Measurements from ENCODE around the gene LYSMD1.
"Not testable (repeated sequence)": the region's sequence is repeated elsewhere in the genome, so short reads cannot be mapped to it uniquely, and the experiment has no call there.

LYSMD1 gene, protein sequence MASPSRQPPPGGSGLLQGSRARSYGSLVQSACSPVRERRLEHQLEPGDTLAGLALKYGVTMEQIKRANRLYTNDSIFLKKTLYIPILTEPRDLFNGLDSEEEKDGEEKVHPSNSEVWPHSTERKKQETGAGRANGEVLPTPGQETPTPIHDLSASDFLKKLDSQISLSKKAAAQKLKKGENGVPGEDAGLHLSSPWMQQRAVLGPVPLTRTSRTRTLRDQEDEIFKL

DNA sequence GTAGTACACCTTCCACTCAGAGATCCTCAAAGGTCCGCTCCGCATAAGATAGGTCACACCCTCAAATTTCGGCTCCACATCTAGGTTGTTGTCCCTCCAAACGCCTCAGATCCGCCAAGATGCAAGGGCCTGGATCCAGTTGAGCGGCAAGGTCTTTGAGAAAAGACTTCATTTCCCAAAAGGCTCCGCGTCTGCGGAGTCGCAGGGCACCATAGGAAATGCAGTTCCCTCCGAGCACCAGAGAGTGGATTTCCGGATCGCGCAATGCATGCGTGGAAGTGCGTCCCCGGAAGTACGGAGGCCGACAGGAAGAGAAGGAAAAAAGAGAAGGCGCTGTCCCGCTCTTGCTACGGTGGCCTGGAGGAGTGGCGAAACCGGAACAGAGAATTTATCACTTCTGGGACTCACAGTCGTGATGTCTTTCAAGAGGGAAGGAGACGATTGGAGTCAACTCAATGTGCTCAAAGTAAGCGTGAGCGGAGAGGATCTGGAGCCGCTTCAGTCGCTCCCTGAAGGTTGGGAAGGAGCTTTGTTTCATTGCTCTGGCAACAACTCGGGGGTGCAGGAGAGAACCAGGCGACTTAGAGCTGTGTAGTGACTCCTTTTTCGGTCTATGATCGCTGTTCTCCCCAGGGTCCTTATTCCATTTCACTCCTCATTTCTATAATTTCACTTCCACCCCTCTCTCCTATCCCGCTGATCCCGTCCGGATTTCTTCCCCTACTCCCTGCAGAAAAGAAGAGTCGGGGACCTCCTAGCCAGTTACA, at the start of gene LYSMD1, which contains the start of gene SCNM1:
LYSMD1 (minus strand) TSS at position 165 of the 767 bp plus-strand sequence. CDS start 644 bp downstream, outside the sequence.
SCNM1 (plus strand) TSS at position 407 of the 767 bp plus-strand sequence; CDS start at position 416, 9 bp downstream.
- DNase-seq = peak; percentile 99

DNA sequence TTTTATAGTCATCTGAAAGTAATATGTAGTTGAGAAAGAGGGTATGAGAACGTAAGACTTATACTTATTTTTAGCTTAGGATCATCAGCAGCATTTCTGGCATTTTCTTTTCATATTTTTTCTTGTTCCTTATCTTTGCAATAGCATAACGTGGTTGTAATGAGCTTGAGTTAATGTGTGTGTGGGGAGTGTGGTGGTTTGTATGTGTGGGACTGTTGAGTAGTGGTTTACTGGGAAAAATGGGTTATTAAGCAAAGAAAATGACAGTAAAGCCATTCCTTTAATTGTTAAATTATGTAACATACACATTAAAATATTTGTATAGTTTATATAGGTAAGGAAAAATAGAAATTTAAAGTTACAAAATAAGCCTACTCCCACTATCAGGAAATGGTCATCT, 47.9 kb upstream of the LYSMD1 start:
- DNase-seq = no peak

DNA sequence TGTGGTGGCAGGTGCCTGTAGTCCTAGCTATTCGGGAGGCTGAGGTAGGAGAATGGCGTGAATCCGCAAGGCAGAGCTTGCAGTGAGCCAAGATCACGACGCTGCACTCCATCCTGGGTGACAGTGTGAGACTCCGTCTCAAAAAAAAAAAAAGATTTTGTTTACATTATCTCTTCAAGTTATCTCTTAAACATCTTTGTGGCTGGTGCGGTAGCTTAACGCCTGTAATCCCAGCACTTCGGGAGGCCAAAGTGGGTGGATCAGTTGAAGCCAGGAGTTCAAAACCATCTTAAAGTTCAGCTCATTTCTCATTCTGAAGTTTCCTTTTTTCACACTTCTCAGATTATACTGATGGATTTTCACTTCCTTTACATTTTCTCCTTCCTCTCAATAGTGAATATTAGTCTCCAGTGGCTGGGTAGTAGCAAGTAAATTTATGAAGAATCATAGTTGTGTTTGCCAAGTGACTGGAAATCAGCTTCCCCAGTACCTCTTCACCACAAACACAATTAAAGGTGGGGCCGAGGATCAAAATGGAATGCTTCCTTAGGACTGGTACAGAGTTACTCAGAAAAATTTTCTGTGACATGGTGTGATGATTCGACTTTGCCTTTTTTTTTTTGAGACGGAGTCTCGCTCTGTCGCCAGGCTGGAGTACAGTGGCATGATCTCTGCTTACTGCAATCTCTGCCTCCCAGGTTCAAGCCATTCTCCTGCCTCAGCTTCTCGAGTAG, 46.4 kb upstream of the LYSMD1 start:
- DNase-seq = no peak

DNA sequence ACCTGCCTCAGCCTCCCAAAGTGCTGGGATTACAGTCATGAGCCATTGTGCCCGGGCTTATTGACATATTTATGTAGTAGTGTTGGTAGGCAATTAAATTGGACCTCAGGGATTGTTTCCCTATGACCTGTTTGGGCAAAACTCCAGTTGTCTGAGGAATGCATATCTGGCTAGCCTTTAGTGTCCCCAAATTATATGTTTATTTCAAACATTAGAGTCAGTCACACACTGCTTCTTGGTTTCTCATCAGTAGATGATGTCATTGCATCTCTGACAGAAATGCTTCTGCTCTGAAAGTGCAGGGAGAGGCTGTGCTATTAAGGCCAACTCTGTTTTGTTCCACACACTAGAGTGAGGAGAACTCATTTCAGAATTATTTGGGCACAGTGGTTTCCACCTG, 45.1 kb upstream of the LYSMD1 start:
- DNase-seq = no peak

DNA sequence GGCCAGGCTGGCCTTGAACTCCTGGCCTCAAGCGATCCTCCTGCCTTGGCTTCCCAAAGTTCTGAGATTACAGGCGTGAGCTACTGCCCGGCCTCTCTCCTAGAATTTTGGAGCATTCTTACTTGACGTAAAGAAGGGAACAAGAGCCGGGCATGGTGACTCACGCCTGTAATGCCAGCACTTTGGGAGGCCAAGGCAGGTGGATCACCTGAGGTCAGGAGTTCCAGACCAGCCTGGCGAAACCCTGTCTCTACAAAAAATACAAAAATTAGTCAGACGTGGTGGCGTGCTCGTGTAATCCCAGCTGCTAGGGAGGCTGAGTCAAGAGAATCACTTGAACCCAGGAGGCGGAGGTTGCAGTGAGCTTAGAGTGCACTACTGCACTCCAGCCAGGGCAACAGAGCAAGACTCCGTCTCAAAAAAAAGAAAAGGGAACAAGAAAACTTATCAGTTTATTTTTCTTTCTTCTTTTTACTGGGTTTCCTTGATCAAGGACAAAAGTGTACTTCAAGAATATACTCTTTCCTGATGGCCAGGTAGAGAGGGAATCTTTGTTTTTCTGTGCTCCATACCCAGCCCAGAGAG, 39.8 kb upstream of the LYSMD1 start:
- not testable (repeated sequence) for DNase-seq

DNA sequence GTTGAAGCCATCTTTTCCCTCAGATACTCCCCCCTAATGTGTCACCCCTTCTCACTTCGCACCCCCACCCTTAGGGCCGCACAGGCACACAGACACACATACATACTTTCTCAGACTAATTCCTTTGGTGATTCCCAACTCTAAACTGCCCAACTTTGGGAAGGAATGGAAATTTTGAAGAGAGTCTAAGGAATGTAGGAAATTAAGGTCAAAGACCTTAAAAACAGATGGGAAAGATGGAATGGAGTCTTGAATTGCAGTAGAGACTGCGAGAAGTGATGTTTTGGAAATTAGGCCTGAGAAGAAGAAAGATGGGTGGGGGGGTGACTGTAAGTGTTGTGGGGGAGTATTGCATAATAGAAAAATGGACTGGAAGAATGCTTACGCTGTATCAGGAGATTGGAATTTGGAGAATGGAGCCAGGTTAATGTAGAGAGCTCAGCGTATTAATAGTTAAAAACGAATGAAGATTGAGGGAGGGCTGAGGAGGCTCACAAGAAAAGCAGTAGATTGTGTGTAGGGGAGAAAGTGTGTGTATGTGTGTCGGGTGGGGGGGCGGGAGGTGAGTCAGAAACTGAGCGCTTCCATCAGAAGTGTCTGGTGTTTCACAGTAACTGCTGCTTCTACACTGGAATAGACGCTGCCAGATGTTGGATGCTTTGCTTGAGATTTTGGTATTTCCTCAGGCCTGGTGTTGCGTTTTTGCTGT, 34.3 kb upstream of the LYSMD1 start:
- DNase-seq = no peak

DNA sequence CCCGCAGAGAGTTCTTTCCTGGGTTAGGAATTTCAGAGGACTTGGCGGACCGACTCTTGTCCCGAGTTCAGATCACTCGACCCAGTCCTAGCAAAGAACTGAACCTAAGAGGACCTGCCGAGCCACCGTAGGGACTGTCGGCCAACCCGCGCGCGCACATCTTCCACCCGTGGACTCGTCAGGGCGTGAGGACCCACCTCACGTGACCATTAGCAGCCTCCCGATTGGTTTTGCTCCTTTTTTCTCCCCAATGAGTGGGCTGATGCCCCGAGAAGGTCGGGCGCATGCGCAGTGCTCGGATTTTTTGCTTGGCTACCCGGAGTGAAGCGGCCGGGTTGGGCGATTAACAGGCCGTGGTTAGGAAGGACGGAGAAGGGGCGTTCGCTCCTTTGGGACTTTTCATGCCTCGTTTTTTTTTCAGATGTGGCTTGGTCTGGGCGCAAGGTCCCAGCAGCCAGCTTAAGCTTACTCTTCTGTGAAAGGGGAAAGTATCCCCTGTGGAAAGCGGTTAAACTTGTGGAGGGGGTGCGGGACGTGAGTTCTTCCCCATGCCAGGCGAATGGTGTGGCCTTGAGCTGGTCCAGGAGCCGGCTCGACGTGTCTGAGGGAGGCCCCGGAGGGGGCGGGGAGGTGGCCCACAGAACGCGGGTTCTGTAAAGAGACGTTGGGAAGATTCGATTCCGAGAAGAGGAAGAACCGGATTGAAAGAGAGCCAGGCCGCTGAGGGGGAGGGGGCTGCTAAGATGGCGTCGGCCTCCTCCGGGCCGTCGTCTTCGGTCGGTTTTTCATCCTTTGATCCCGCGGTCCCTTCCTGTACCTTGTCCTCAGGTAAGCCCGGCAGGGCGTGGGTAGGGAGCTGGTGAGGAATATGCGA, 32.8 kb upstream of the LYSMD1 start, which contains the start of gene PIP5K1A:
PIP5K1A (plus strand) TSS at position 299 of the 874 bp plus-strand sequence; CDS start at position 744, 445 bp downstream.
- peak; percentile 98 for DNase-seq

DNA sequence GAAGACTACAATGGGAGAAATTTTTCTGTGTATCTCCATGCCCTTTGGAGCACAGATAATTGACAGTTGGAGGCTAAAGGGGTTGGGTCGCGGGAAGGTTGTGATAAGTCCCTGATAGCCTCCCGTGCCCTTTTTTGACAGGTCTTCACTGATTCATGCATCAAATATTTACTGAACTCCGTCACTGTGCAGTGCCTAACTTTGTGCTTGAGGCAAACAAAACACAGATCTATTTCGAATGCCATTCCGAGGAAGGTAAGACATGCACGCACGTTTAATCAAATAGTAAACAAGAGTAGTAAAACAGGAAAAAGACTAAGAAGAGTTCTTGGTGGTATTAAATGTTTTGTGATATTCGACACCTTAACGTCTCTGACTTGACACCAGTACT, 32.2 kb upstream of the LYSMD1 start:
- peak; percentile 34 for DNase-seq

DNA sequence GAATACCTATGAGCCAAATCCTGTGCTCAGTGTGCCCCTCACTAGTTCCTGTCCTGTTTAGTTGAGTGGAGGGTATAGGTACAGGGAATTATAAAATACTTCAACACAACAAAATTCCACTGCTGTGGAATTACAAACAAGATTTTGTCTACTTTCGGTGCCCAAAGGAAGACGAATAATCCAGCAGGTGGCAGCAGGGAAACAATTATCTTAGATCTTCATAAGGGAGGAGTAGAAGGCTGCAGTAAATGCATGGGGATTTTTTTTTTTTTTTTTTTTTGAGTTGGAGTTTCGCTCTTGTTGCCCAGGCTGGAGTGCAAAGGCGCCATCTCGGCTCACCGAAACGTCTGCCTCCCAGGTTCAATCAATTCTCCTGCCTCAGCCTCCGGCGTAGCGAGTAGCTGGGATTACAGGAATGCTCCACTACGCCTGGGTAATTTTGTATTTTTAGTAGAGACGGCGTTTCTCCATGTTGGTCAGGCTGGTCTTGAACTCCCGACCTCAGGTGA, 30.6 kb upstream of the LYSMD1 start:
- DNase-seq = peak; percentile 75

DNA sequence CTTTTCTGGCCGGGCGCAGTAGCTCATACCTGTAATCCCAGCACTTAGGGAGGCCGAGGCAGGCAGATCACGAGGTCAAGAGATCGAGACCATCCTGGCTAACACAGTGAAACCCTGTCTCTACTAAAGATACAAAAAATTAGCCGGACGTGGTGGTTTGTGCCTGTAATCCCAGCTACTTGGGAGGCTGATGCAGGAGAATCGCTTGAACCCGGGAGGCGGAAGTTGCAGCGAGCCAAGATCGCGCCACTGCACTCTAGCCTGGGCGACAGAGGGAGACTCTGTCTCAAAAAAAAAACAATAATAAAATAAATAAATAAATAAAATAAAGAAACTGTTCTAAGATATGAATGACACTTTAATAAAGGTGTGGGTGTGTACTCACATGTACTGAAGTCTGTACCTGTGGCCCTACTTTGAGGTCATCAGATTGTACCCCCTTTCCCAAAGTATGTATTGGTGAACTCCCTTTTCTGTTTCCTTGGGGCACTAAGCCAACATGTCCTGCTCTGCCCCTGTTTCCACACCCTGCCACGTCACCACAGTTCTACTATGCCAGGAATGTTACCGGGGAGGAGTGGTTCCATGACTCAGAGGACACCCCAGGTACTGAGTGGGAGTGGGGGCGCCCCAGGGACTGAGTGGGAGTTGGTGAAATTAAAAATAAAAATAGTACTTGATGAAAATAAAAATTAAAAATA, 29.3 kb upstream of the LYSMD1 start:
- not testable (repeated sequence) for DNase-seq

DNA sequence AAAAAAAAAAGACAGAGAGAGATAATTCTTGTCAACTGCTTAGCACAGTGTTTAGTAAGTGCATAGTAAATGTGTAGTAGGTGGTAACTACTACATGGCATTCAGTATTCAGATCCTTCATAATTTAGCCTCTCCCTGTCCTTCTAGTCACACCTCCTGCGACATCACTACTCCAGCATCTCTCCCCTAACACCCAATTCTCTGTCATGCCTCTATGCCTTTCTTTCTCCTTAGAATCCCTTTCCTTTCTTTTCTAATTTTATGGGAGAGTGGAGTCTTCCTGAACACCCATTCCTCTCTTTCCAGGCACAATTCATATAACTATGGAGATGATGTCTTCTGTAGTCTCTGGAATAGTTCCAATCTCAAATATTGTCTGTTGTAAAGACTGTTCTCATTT, 28.2 kb upstream of the LYSMD1 start:
- DNase-seq = no peak

DNA sequence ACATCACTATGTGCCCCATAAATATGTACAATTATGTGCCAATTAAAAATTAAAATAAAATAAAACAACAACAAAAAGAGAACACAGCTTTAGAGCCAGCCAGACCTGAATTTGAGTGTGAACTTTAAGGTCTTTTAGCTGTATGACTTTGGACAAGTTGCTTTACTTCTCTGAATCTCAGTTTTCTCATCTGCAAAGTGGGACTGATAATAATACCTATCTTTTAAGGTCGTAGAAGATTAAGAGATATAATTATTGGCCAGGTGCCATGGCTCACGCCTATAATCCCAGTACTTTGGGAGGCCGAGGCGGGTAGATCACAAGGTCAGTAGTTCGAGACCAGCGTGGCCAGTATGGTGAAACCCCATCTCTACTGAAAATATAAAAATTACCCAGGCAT, 27.6 kb upstream of the LYSMD1 start:
- no peak for DNase-seq

DNA sequence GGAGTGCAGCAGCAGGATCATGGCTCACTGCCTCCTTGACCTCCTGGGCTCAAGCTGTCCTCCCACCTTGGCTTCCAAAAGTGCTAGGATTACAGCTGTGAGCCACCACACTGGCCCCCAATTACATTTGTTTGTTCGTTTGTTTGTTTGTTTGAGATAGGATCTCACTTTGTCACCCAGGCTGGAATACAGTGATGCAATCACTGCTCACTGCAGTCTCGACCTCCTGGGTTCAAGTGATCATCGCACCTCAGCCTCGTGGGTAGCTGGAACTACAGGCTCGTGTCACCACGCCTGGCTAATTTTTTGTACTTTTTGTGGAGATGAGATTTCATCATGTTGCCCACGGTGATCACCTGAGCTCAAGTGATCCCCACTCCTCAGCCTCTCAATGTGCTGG, 26.3 kb upstream of the LYSMD1 start:
- no peak for DNase-seq

DNA sequence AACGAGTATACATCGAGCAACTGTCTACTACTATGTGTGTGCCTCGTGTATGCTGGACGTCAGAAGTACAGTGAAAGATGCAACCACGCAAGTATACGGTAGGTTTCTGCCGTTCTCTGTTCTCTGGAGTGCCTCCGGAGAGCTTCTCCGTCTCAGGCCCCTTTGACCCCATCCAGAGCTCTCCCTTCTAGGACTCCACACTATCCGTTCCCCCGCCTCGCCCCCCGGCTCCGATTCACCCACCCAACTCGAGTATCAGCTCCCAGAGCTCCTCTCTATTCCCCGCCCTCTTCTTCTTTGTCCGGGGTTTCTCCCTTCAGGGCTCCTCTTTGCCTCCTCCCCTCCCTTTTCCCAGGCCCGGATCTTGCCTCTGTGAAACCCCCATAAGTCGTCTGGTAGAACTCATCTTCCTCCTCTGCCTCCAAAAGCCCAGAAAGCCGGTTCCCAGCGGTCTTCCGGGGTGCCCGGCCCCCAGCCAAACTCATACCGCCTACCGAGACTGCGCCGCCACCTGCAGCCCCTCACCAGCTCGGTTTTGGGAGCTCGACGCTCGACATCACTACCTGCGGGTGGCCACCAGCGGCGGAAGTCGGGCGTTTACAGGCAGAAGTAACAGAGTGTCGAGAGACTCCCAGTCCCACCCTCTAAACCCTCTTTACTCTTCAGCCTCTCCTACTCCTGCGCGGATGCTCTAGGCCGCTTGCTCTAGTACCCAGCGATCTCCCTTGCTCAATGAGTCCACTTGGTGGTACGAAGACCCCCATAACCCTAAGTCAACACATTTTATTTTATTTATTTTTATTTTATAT, 24.1 kb upstream of the LYSMD1 start, which contains the start of gene VPS72:
VPS72 (minus strand) TSS at position 561 of the 809 bp plus-strand sequence; CDS start at position 485, 76 bp downstream.
- DNase-seq = peak; percentile 92

DNA sequence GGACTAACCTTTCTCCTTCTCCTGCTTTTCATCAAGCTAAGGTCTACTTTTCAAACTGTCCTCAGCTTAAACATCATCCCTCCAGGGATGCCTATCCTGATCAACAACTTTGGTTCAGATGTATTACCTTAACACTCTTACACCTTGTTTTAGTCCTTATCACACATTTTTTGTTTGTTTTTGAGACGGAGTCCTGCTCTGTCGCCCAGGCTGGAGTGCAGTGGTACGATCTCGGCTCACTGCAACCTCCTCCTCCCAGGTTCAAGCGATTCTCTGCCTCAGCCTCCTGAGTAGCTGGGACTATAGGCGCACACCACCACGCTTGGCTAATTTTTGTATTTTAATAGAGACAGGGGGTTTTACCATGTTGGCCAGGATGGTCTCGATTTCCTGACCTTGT, 23.0 kb upstream of the LYSMD1 start:
- DNase-seq = not testable (repeated sequence)

DNA sequence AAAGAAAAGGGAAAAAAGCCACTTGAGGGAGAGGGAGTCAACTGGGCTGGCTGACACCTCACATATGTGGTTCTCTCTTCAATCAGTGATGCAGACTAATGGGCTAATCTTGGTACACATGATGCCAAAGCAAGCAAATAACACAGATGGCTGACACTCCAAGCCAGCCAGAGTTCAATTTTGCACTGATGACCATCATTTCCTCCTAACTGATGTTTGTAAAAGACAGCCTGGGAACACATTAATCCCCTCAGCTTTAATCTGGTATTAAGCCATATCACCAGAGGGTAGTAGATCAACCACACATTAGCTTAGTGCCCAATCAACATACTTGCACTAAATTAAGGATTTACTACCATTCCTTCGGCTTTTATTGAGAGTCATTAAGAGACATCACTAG, 21.5 kb upstream of the LYSMD1 start:
- DNase-seq = no peak

DNA sequence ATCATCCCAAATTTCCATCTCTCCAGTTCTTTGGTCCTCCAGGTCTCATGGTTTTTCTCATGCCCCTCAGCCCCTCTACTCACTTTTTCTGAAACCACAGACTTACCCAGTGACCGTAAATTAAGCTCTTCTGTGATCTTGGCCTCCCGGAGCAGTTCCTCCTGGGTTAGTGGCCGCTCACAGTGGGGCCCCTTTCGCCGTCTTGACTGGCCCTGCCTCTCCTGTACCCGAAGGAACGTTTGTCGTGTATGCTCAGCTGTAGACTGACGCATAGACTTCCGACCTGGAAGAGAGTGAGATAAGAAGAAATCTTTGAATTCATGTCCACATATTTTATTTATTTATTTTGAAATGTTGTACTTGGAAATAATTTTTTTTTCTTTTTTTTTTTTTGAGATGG, 18.5 kb upstream of the LYSMD1 start:
- no peak for DNase-seq

DNA sequence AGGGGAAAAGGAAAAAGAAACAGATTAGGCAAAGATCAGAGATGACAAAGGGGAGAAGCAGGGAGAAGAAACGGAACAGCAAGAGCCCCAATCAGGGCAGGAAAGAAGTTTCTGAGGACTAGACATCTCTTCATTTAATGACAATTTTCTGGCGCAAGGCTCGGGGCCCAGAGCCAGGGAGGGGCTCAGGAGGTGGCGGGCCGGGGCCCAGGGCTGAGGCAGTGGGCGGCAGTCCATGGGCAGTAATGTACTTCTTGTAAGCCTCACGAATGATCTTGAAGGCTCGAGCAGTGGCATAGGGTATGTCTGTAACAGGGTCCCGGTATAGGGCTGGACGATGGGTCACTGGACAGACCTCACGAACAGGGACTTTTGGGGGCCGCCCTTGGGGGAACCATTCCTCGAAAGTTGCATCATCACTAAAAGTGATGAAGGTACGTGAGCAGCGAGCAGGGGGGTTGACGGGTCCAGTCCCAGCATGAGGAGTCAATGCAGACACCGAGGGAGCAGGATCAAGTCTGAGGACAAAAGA, 10.9 kb upstream of the LYSMD1 start:
- DNase-seq = no peak

DNA sequence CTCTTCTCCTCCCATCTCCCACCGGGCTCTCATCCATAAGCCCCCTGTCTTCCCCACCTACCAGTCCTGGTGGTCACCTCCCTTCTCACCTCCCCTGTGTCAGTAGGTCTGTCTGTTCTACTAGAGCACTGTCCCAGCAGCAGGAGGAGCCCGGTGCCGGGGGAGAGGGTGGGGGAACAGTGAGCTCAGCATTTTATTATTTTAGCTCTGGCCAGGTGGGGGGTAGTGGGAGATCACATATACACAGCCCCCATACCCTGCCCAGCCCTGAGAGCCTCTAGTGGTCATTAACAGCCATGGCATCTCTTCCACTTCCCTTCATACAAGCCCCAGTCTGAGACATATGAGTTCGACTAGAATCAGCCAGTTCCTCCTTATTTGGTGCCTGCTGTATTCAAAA, 10.2 kb upstream of the LYSMD1 start, which contains the start of gene TMOD4:
TMOD4 (minus strand) TSS at position 119 of the 400 bp plus-strand sequence. CDS start 1,106 bp downstream, outside the sequence.
- no peak for DNase-seq
